LoVo (cell line): ENCODE results near the gene CCL17.

Experiments
- DNase-seq: peaks from one replicate; pipeline ENCODE4 v3.0.0-alpha.2; 2016; ENCODE audit warnings: low spot score

The CCL17 gene

GRCh38 chr16:57377080-57377841, 27.3 kb upstream of the CCL17 start:
- no peak for DNase-seq

- no peak for DNase-seq
Measured at GRCh38 chr16:57379579-57379978, 25.0 kb upstream of the CCL17 start.

DNA sequence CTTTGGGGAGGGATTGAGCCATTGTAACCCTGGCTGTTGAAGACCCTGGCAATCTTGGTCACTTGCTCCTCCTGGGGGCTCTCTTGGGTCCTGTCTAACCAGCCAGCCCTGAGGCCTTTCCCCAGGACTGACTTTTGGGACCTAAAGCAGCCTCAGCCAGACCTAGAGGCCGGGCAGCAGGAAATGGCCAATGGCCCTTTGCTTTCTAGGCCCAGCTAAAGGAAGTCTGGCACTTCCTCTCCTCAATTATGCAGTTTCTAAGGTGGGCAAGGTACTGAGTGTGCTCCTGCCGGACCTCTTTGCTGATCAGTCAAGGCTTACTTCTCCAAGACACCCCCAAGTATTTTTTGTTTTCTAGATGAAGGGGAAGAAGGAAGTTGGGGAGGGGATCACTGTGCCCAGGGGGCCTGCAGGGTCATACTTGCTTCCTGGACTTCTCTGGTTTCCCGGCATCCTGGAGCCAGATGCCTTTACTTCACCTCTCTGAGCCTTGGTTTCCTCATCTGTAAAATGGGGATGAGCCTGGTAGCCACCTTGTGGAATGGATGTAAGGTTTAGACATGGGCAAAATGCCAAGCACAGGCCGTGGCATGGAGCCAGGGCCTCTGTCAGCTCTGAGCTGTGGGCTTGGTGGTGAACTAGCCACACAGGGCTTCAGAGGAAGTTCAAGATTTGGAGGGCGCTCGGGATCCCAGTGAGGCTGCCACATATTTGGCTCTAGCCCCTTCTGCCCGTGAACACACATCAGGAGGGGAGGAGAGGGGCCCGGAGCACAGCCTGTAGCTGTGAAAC, 23.7 kb upstream of the CCL17 start:
- no peak for DNase-seq

GRCh38 chr16:57381791-57382534, 22.6 kb upstream of the CCL17 start:
- DNase-seq, result no peak

- DNase-seq, result no peak
Measured at GRCh38 chr16:57382535-57383275, 21.9 kb upstream of the CCL17 start.

GRCh38 chr16:57383276-57384247, 21.0 kb upstream of the CCL17 start:
- peak; percentile 8 for DNase-seq

GRCh38 chr16:57384248-57385070, 20.1 kb upstream of the CCL17 start:
- DNase-seq, result no peak

GRCh38 chr16:57385083-57385482, 19.5 kb upstream of the CCL17 start:
- no peak for DNase-seq

DNA sequence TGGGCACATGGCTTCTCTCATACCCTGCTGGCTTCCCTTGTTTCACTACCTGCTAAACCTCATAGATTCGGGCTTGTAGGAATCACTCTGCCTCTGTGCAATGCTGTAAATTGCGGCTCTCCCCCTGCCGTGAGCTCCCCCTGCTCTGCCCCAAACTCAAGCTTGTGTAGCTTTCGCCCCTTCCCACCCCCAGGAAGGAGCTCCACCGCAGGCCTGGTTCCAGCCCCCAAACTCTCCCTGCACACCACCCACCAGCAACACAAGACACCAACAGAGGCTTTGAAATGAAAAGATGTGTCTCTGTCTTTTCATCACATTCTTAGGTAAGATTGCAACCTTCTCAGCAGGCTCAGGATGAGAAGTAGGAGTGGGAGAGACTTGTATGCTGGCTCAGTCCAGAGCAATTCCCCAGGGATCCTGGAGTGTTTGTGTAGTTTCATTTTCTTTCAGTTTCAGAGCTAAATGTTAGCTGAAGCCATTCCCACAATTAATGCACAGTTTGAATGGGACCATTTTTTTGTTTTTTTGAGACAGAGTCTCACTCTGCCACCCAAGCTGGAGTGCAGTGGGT, 18.1 kb upstream of the CCL17 start:
- DNase-seq, result no peak

DNA sequence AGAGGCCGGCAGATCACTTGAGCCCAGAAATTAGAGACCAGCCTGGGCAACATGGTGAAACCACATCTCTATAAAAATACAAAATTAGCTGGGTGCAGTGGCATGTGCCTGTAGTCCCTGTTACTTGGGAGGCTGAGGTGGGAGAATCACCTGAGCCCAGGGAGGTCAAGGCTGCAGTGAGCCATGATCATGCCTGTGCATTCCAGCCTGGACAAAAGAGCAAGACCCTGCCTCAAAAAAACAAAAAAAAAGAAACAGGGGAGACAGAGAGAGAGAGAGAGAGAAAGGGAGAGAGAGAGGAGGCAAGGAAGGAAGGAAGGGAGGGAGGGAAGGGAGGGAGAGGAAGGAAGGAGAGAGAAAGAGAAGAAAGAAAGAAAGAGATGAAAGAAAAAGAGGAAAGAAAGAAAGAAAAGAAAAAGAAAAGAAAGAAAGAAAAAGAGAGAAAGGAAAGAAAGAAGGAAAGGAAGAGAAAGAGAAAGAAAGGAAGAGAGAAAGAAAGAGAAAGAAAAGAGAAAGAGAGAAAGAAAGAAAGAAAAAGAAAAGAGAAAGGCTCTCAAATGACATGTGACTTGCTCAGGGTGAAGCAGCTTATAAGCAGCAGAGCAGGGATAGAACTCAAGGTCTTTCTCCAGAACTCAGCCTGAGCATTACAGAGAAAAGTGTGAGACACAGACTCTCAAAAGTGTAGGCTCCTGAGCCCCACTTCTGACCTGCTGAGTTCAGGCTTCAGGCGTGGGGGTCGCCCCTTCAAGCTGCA, 16.8 kb upstream of the CCL17 start:
- no peak for DNase-seq

DNA sequence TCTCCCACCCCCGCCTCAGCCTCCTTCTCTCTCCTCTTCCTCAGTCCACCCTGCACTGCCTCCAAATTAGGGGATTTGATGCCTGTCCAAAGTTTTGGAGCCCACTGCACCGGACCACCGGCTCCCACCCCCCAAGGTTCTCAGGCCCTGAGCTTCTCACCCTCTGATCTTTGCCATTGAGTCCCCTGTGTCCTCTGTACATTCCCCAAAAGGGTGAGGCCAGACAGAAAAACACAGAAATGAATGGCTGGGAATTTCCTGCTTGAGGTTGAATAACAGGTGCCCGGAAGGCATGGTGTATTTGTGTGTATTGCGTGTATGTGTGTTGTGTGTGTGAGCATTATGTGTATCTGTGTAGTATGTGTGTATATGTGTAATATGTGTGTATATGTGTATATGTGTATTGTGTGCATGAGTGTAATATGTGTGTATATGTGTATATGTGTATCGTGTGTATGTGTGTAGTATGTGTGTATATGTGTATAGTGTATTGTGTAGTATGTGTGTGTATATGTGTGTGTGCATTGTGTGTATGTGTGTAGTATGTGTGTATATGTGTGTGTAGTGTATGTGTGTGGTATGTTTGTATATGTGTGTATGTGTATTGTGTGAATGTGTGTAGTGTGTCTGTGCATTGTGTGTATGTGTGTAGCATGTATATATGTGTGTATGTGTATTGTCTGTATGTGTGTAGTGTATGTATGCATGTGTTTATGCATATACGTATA, 16.0 kb upstream of the CCL17 start:
- DNase-seq, result no peak

DNA sequence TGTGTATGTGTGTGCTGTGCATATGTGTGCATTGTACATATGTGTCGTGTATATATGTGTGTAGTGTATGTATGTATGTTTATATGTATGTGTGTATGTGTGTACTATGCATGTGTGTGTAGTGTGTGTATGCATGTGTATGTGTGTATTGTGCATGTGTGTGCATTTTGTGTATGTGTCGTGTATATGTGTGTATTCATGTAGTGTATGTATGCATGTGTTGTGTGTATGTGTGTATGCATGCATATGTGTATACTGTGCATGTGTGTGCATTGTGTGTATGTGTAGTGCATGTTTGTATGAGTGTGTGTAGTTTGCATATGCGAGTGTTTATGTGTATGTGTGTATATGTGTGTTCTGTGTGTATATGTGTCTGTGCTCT, 15.5 kb upstream of the CCL17 start:
- DNase-seq, result no peak

GRCh38 chr16:57390636-57391295, 13.8 kb upstream of the CCL17 start:
- DNase-seq, result no peak

GRCh38 chr16:57391300-57391699, 13.3 kb upstream of the CCL17 start:
- no peak for DNase-seq

GRCh38 chr16:57391708-57392107, 12.9 kb upstream of the CCL17 start:
- DNase-seq, result no peak

DNA sequence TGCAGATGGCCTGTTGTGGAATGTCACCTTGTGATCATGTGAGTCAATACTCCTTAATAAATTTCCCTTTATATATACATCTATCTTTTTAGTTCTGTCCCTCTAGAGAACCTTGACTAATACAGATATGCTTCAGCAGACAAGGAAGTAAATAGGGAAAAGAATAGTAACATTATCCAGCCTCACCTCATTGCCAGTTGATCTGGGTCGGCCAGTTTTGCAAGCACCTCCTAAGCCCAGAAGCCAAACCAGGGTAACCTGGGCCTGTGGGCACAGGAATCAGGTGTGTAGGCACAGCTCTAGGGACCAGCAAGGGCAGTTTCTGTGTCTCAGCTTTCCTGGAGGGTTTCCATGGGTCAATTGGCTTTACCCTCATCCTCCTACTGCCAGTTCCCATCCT, 11.9 kb upstream of the CCL17 start:
- no peak for DNase-seq

DNA sequence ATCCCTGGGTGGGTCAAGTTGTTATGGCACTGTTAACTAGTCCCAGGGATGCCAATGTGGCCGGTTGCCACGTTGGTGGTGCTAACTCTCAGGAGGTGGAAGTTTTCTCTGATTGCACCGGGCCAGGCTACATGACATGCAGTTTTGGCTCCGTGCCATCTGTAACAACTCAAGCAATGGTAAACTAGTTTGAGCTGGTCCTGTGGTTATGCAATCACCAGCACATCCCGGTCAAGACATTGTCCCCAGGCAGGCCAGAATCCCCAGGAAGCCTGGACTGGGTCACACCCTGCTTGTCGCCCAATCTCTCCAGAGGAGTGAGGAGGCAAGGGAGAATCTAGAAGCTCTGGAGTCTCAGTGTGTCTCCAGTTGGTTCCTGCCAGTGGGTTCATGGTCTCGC, 10.1 kb upstream of the CCL17 start:
- peak; percentile 28 for DNase-seq

DNA sequence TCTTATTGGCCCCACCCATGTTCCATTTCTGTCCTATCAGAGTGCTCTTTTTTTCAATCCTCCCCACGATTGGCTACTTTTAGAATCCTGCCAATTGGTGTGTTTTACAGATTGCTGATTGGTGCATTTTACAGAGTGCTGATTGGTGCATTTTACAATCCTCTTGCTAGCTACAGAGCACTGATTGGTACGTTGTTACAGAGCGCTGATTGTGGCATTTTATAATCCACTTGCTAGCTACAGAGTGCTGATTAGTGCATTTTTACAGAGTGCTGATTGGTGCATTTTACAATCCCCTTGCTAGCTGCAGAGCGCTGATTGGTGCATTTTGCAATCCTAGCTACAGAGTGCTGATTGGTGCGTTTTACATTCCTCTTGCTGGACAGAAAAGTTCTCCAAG, 9.5 kb upstream of the CCL17 start:
- DNase-seq, result no peak
